PFSK-1 (cell line): ENCODE results near the gene TTC23L. TPM values are rescaled to one million over a fixed set of nuclear protein-coding genes. Genes with fewer than 3 reads are reported as not detected.

Experiments used
- FOXP2 ChIP-seq: optimal IDR thresholded peaks from 2 replicates; pipeline ENCODE3; 2011; ENCODE audit warnings: borderline replicate concordance, control low read depth, inconsistent platforms; ENCODE audit not compliant: insufficient read depth; ENCODE audit errors: extremely low read length, extremely low read depth
- POLR2AphosphoS5 ChIP-seq: IDR thresholded peaks from 2 replicates; pipeline ENCODE4 v1.6.1; 2012; ENCODE audit warnings: low read depth, mild to moderate bottlenecking, control low read depth, low read length, moderate library complexity
- REST ChIP-seq, 2 experiments: IDR thresholded peaks; 2 replicates each; pipeline versions ENCODE4 v1.6.1 to v1.8.0; 2011 to 2012; ENCODE audit warnings: low read depth in 2 of 2, low read length in 2 of 2, control low read depth in 1 of 2, inconsistent platforms in 1 of 2, mild to moderate bottlenecking in 1 of 2, moderate library complexity in 1 of 2; ENCODE audit not compliant: insufficient read depth in 1 of 2
- SIN3A ChIP-seq: IDR thresholded peaks from 2 replicates; pipeline ENCODE4 v1.6.1; 2012; ENCODE audit warnings: mild to moderate bottlenecking, low read length, moderate library complexity, borderline replicate concordance; ENCODE audit not compliant: insufficient read depth
- TAF1 ChIP-seq: IDR thresholded peaks from 2 replicates; pipeline ENCODE4 v1.6.1; 2012; ENCODE audit warnings: low read length, control low read depth, borderline replicate concordance; ENCODE audit not compliant: insufficient read depth
- polyA plus RNA-seq: library from polyadenylated mRNA; unstranded; fragments of >200 nt; gene quantifications from one replicate; pipeline ENCODE4 v1.2.1, GENCODE V29; 2012; ENCODE audit warnings: low read depth, missing spikeins; ENCODE audit not compliant: insufficient read length

The TTC23L gene, protein sequence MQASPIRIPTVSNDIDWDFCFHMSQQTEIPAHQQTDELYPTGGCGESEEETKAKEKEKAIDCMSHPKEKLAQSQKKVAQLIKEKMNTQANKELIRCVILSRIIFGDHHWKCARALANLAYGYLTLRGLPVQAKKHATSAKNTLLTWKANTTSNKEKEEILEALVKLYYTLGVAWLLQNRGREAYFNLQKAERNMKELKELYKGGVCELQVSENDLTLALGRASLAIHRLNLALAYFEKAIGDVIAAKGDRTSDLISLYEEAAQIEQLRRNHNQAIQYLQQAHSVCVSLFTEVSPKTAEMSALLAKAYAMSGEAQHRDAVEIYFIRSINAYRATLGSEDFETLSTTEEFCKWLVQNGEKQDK
- polyA plus RNA-seq: not detected

DNA sequence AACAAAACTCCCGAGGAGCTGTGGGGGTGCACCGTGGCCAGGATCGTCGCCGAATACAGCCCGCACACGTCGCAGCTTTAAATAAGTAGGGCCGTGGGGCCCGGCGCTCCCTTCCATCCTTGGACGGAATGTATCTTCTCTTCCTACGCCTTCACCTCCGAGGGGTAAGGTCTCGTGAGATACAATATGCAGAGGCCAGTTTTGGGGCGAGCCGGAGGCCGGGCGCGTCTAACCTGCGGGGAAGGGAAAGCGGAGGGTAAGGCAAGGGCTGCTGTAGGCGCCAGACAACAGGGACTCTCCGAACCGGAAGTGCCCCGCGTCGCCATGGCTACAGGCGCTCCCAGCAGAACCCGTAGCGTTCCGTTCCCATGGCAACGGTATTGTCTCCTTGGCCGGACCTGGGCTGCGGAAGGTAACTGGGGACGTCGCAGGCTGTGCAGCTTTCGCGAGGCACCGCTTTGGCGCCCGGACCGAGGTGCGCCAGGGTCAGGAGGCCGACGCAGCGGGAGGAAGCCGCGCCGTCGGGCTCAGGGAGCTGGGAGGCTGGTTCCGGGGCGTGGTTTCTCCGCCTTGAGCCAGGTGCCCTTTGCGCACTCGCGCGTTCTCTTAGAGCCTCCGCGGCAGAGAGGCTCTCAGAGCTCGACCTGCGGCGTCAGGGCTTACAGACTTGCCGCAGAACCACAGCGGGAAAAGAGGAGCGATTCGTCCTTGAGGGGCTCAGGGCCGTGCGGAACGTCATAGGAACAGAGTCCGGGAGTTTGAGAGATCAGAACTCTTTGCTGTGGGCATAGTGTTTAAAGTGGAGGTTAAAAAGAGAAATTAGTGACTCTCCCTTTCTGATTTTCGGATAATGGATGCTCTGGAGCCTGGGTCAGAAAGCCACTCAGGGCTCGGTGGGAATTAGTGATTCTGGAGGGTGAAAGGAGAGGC lies at the start of gene TTC23L:
Gene TTC23L (plus strand): TSS at position 380 of the 930 bp plus-strand sequence. CDS start 1,508 bp downstream, outside the sequence.
- no peak for TF ChIP-seq TAF1
- no peak for TF ChIP-seq REST (IDR thresholded peaks at IDR 0.05; ENCODE audit: insufficient read depth in 1 of 2, low read depth in 2 of 2, low read length in 2 of 2)
- TF ChIP-seq FOXP2: no peak
- no peak for TF ChIP-seq POLR2AphosphoS5
- no peak for TF ChIP-seq SIN3A

- TF ChIP-seq SIN3A: no peak
- no peak for TF ChIP-seq FOXP2
- no peak for TF ChIP-seq TAF1
- no peak for TF ChIP-seq POLR2AphosphoS5
- no peak for TF ChIP-seq REST (IDR thresholded peaks at IDR 0.05; ENCODE audit: insufficient read depth in 1 of 2, low read depth in 2 of 2, low read length in 2 of 2)
These were observed 49.3 kb upstream of the TTC23L start for GRCh38 chr5:34789639-34790038.

- TF ChIP-seq FOXP2: no peak
- no peak for TF ChIP-seq POLR2AphosphoS5
- no peak for TF ChIP-seq REST (IDR thresholded peaks at IDR 0.05; ENCODE audit: insufficient read depth in 1 of 2, low read depth in 2 of 2, low read length in 2 of 2)
- TF ChIP-seq SIN3A: no peak
- no peak for TF ChIP-seq TAF1
These were observed 48.9 kb upstream of the TTC23L start for GRCh38 chr5:34790069-34790468.

- TF ChIP-seq FOXP2: no peak
- TF ChIP-seq SIN3A: no peak
- no peak for TF ChIP-seq REST (IDR thresholded peaks at IDR 0.05; ENCODE audit: insufficient read depth in 1 of 2, low read depth in 2 of 2, low read length in 2 of 2)
- no peak for TF ChIP-seq TAF1
- TF ChIP-seq POLR2AphosphoS5: no peak
These were observed 47.2 kb upstream of the TTC23L start for GRCh38 chr5:34791761-34792244.
